Measurements from ENCODE around the gene EHD1. TPM values are rescaled to one million over a fixed set of nuclear protein-coding genes. Genes with fewer than 3 reads are reported as not detected.
"Not testable (repeated sequence)": the region's sequence is repeated elsewhere in the genome, so short reads cannot be mapped to it uniquely, and the experiment has no call there.

EHD1 gene
- total RNA-seq, 1 donor from 2014 or later, result 47.3 TPM

DNA sequence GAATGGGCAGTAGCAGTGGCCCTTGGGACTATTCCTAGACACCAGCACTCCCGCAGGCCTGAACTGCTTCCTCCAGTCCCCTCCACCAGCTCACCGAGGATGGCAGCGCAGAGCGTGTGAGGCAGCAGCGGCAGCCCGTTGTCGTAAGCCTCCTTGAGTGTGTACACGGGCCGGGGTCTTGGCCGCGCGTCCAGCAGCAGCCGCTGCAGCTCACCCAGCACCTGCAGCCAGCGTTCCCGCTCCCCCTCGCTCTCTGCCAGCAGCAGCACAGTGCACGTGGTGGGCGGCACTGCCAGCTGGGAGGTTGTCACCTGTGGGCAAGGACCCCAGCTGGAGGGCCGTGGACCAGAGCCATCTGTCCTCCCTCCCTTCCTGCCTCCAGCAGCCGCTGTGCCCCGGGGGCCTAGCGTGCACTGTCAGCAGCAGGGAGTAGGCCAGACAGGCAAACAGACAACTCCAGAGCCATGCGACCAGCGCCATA, 47.0 kb downstream of the EHD1 start:
- DNase-seq (ENCODE audit: low spot score), result no peak

DNA sequence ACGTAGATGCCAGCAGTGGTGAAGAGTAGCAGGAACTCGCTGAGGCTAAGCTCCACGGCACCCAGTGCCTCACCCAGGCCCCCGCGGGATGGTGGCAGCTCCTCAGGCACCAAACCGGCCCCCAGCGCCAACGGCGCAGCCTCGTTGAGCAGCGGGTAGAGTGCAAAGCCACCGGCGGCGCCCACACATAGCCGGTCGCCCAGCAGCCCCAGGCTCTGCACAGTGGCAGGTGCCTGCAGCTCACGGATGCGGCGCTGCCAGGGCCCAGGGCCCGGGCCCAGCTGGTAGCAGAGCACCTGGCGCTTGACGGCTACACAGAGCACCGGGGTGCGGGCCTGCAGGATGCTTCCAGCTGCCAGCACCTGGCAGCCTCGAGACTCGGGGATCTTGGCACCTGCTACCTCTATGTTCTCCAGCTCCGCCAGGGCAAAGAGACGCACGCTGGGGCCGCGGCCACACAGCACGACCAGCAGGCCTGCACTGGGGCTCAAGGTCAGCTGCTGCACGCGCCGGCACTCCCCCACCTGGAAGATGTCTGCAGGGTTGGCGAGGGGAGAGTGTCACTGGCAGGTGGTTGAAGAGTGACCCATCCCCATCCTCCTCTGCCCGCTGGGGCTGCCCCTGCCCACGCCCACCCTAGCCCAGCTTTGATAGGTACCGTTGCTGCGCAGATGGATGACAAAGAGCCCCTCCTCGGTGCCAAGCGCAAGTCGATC, 48.7 kb downstream of the EHD1 start:
- no peak for DNase-seq (ENCODE audit: low spot score)

GRCh38 chr11:64827451-64827839, 51.0 kb downstream of the EHD1 start:
- DNase-seq (ENCODE audit: low spot score), result no peak

- no peak for DNase-seq (ENCODE audit: low spot score)
These were observed 51.6 kb downstream of the EHD1 start for GRCh38 chr11:64826578-64827450.

DNA sequence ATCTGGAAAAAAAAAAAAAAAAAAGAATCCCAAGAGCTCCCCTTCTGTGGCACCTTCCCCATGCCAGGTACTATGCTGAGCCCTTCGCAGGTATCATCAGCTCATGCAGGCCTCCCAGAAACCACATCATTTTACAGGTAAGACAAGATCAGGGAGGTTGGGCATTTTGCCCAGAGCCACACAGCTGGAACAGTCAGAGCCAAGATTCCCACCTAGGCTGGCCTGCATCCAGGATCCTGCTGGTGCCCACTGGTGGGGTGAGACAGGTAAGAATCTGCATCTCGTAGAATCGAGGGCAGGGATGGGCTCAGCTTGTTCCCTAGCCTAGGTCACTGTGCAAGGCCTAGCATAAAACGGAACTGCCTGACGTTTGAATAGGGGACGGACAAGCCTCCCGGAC, 52.4 kb downstream of the EHD1 start:
- no peak for DNase-seq (ENCODE audit: low spot score)

DNA sequence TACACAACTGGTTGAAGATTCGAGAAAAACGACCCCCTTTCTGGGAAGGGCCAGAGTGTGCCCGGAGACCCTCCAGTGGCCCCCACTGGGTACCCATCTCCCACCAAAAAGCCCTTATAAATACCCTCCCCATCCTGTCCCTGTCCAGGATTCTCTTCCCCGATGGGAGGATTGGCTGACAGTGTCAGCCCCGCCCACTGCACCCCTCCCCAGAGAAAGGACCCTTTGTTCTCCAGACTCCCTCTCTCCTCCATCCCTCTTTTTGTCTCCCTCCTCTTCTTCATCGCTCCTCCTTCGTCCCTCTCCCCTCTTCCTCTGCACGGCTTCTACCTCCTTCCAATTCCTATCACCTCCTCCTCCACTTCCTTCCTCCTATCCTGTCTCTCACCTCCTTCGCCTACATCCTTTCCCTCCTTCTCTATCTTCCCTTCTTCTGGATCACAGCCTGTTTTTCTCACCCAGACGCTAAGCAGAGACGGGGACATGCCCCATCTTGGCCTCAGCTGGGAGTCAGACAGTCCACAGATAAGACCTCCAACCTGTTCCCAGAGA, 54.8 kb downstream of the EHD1 start:
- DNase-seq (ENCODE audit: low spot score), result no peak

DNA sequence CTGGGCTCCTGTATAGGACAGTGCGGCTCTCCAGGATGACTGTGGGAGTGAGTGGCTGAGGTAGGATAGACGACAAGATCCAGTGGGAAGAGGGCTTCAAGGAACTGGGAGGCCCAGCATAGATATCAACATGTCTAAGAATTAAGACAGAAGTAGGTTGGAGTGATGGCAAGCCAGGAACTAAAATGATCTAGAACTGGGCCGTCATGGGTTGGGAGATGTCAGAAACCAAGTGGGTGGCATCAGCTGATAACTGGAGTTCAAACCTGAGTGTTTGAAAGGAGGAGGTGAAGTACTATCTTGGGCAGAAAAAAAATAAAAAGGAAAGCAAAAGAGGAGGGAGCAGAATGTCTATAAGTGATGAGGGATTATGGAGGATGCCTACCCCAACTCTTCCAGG, 60.9 kb downstream of the EHD1 start:
- DNase-seq (ENCODE audit: low spot score), result no peak

DNA sequence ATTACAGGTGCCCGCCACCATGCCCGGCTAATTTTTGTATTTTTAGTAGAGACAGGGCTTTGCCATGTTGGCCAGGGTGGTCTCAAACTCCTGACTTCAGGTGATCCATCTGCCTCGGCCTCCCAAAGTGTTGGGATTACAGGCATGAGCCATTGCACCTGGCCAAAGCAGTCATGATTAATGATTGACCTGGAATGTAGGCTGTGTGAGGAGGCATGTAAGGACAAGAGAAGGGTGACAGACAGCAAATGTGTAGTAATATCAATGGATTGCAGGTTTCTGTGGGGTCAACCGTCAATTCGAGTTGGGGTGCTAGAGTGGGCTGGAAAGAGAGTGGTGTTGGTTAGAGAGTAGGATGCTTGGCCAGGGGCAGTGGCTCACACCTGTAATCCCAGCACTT, 63.0 kb downstream of the EHD1 start:
- DNase-seq (ENCODE audit: low spot score), result not testable (repeated sequence)

- DNase-seq (ENCODE audit: low spot score), result no peak
These were observed 63.7 kb downstream of the EHD1 start for GRCh38 chr11:64814712-64815187.

- no peak for DNase-seq (ENCODE audit: low spot score)
These were observed 64.6 kb downstream of the EHD1 start for GRCh38 chr11:64813826-64814225.

DNA sequence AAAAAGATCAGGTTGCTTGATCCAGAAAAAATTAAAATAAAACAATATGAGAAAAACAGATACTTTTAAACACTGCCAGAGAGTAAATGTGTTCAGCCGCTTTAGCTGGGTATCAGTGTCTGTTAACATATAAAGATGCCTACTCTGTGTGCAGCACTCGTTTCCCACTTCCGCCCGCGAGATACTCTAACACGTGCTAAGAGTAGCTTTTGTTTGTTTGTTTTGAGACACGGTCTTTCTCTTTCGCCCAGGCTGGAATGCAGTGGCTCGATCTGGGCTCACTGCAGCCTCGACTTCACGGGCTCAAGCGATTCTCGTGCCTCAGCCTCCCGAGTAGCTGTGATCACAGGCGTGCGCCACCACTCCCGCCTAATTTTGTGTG, 67.5 kb downstream of the EHD1 start:
- no peak for DNase-seq (ENCODE audit: low spot score)

DNA sequence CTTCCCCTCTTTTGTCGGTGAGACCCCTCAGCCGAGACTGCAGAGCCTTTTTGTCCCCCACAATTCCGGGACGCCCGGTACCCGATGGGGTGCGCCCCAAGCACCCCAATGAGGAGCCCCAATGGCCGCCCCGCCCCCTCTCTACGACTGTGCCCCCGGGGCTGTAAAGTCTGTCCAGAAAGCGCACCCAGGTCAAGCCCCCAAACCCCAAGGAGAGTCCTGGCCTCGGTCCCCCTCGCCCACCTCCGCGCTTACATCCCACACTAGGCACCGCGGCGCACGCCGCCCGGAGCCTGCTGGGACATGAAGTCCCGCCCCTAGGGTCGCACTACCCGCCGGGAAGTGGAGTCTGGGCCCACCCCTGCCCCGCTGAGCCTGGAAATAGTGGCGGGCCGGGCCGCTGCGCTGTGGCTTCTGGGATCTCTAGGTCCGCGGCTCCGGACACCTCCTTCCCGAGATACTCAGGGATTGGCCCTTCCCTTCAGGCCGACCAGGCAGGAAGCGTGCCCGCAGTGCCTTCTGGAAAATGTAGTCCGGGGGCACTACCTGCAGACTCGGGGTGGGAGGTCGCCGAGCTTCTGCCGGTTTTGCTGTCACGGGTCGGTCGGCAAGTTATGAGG, 68.0 kb downstream of the EHD1 start, which contains the start of gene MEN1:
TSS of gene MEN1 (minus strand) at position 281 of the 620 bp plus-strand sequence. CDS start 442 bp downstream, outside the sequence.
- peak; percentile 96 for DNase-seq (ENCODE audit: low spot score)

DNA sequence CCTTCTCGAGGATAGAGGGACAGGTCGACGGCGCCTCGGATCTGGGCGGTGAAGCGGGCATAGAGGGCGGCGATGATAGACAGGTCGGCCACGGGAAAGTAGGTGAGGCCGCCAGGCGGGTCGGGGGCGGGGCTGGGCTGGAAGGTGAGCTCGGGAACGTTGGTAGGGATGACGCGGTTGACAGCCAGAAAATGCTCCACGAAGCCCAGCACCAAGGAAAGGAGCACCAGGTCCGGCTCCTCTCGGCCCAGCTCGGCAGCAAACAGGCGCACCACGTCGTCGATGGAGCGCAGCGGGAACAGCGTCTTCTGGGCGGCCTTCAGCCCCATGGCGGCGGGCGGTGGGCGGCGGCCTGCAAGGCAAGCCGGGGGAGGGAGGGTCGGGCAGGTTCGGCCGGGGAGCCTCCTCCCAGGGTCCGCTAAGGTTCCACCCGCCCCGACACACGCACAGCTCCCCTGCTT, 68.6 kb downstream of the EHD1 start:
- no peak for DNase-seq (ENCODE audit: low spot score)

DNA sequence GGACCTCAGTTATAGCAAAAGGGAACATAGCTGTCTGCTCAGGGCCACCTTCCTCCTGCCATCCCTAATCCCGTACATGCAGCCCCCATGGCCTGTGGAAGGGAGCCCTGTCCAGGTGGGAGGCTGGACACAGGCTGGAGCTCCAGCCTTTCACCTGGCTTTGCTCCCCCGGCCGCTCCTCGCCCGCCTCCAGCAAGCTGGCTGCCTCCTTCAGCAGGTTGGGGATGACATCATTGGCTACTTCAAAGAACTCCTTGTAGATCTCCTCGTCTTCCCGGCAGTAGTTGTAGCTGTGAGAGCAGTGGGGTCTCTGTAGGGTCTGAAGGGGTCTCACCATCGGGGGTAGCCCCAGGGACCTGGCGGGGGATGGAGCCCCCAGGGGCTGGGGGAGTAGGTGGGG, 72.9 kb downstream of the EHD1 start:
- no peak for DNase-seq (ENCODE audit: low spot score)

- DNase-seq (ENCODE audit: low spot score), result no peak
These were observed 73.8 kb downstream of the EHD1 start for GRCh38 chr11:64804346-64805210.

GRCh38 chr11:64803846-64804345, 74.5 kb downstream of the EHD1 start:
- no peak for DNase-seq (ENCODE audit: low spot score)

GRCh38 chr11:64803158-64803845, 75.1 kb downstream of the EHD1 start, which contains the start of gene MAP4K2:
Gene MAP4K2 (minus strand): TSS chr11:64803214. CDS start chr11:64803149, 65 bp downstream.
- DNase-seq (ENCODE audit: low spot score), result peak; percentile 82

DNA sequence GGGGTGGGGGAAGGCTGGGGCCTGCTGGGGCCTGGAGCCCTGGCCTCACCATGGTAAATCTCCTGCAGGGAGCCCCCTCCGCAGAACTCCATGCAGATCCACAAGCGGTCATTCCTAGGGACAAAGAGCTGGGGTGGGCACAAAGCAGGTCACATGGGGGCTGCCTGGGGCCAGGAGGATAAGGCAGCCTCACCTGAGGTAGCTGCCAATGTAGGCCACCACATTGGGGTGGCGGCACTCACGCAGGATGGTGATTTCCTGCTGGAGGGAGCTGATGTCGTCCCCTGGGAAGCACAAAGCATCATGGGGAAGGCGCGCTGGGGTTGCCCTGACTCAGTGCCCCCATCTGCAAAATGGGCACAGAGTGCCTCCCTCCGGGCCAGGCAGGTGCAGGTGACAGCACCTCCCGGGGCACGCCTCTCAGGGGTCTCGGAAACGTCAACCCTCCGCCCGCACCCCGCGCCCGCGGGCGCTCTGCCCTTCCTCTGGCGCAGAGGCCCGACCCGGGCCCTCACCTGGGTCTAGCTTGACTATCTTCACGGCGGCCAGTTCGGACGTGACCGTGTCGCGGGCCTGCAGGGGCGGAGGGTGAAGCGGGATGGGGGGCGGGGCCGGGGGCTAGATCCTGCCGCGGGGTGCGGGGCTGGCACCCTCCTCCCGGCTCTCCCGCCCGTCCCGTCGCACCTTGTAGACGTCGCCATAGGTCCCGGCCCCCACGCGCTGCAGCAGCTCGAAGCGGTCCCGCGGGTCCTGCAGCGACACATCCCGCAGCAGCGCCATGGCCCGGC, 75.9 kb downstream of the EHD1 start:
- no peak for DNase-seq (ENCODE audit: low spot score)

Data from ureter (tissue), 1 donor.